ELR (cell line): ENCODE data around the gene BIRC6.
"Not testable (repeated sequence)": the region's sequence is repeated elsewhere in the genome, so short reads cannot be mapped to it uniquely, and the experiment has no call there.

Experiments used
- DNase-seq: peaks from one replicate; pipeline ENCODE4 v3.0.0-alpha.2; 2015; ENCODE audit warnings: low read depth

The BIRC6 gene

DNA sequence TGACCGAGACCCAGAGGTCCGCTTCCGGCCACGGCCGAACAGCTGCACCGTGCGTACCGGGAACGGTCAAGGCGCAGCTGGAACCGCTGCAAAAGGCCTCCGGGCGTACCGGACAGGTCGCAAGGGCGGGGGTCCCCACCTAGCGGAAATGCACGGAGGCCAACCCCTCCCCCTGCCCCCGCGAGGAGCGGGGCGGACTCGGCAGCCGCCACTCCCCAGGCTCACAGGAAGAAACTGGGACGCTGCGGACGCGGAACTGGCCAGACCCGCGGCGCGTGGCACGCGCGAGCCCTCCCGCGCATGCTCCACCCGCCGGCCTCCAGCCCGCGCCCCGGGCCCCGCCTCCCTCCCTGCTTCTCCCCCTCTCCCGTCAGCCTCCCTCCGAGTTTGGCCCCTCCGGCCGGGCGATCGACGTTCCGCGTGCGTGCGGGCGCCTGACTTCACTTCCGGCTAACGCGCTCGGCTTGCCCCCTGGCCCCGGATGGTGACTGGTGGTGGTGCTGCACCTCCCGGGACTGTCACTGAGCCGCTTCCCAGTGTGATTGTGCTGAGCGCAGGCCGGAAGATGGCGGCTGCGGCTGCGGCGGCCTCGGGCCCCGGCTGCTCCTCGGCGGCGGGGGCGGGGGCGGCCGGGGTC lies at the start of gene BIRC6:
TSS of gene BIRC6 (plus strand) at position 343 of the 637 bp plus-strand sequence. CDS start at position 482, 139 bp downstream.
- DNase-seq: peak; percentile 97

DNA sequence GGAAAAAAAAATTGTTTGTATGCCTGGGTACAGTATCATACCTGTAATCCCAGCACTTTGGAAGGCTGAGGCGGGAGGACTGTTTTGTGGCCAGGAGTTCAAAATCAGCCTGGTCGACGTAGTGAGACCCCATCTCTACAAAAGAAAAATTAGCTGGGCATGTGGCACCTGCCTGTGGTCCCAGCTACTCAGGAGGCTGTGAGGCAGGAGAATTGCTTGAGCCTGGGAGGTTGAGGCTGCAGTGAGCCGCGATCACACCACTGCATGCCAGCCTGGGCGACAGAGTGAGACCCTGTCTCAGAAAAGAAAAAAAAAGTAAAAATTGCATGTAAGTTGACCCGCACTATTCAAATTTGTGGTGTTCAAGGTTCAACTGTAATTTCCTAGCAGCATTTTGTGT lies 46.2 kb upstream of the BIRC6 start:
- no peak for DNase-seq

DNA sequence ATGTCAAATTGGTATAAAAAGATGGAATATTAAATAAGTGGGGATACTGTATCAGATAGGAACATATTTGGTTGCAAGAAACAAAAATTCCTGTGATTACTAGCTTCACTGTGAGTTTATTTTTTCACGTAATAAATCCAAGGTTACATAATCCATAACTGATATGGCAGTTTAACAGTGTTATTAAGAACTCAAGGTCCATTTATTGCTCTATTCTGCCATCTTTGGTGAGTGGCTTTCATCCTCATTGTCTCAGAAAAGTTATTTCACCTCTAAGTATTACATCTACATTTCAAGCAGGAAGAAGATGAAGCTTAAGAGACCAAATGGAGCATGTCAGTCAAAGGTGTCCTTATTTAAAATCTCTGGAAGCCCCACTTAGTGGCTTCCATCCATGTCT lies 41.9 kb upstream of the BIRC6 start:
- no peak for DNase-seq

DNA sequence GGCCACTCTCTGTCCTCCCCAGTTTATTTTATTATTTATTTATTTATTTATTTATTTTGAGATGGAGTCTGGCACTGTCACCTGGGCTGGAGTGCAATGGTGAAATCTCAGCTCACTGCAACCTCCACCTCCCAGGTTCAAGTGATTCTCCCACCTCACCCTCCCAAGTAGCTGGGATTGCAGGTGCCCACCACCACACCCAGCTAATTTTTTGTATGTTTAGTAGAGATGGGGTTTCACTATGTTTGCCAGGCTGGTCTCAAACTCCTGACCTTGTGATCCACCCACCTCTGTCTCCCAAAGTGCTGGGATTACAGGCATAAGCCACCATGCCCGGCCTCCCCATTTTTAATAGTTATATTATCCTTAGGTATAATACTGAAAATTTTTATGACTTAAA lies 28.1 kb upstream of the BIRC6 start:
- not testable (repeated sequence) for DNase-seq

- not testable (repeated sequence) for DNase-seq
Measured at GRCh38 chr2:32329180-32329980, 27.4 kb upstream of the BIRC6 start.

DNA sequence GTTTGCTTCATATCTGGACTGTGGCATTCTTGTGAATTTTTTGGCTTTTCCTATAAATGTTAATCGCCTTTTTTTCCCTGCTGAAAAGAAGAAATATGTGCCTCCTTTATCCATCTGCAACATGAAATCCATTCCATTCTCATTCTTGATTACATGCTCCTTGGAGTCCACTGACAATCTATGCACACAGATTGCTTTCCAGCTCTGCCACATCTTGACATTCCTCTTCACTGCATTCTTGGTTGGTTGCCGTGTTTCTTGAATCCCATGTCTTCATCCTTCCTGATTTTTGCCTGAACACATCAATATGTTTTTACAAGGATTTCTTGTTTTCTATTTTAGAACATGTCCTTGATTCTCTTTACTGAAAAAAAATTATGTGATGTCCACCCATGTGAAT lies 26.7 kb upstream of the BIRC6 start:
- DNase-seq: no peak

DNA sequence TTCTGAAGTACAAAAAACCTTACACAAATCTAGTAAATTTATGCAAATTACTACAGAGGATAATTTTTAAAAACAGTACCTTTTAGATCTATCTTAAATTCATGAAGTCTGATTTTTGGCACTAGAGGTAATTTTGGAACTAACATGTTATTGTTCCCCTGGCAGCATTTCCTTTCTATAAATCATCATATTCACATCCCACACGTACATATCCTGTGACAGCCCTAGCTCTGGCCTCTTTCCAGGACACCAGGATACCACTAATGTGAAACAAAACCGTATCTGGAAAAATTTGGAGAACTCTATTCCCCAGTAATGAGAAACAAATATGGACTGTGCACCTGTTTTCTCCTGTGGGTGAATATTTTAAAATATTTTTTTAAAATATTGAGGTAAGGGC lies 14.0 kb upstream of the BIRC6 start:
- no peak for DNase-seq

DNA sequence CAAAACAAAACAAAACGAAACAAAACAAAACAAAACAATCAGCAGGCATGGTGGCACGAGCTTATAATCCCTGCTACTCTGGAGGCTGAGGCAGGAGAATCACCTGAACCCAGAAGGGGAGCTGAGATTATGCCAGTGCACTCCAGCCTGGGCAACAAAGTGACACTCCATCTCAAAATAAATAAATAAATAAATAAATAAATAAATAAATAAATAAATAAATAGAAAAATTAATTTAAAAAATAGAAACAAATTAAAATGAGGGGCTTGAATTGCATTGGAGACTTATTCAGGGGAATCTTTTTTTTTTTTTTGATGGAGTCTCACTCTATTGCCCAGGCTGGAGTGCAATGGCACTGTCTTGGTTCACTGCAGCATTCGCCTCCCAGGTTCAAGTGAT lies 6.0 kb upstream of the BIRC6 start:
- not testable (repeated sequence) for DNase-seq

DNA sequence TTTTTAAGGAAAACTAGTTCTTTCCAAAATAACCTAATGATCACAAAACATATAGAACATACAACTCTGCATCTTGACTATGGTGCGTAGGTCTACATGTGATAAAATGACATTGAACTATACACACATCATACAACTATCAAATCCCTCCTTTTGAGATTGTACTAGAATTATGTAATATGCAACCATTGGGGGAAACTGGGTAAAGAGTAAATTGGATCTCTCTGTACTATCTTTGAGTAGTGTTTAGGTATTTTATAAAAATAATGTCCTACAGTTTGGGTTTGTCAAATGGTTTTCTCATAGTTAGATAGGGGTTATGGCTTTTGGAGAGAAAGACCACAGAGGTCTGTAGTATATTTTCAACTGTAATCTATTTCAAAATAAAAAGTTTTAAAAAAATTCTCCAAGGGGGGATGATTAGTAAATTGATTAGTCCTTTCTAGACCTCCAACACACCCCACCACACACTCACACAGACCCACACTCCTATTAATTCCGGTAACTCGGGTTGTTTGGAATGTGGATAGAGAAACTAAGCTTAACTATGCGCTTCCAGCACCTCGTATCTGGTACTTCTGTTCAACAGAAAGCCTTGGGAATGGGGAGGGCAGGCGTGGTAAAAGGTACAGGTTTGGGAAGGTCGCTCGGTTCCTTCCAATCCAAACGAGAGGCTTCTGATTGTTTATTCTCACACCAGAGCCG lies 695 bp upstream of the BIRC6 start:
- no peak for DNase-seq

- peak; percentile 56 for DNase-seq
Measured at GRCh38 chr2:32357318-32358110, 691 bp downstream of the BIRC6 start.

DNA sequence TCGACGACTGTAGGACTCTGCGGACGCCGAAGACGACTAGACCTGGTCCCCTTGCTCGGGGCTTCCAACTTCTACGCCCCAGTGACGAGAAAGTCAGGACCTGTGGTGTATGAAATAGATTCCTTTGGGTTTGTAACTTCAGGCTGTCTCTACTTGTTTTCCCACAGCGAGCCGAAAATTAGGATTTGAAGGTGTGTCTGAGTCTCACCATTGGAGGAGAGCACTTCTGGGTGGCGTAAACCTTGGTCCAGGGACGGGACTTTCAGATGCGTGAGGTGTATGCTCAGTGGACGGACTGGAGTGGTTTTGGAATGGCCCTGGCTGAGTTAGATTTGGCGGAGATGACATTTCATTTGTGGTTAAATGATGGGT lies 1.3 kb downstream of the BIRC6 start:
- DNase-seq: peak; percentile 28

DNA sequence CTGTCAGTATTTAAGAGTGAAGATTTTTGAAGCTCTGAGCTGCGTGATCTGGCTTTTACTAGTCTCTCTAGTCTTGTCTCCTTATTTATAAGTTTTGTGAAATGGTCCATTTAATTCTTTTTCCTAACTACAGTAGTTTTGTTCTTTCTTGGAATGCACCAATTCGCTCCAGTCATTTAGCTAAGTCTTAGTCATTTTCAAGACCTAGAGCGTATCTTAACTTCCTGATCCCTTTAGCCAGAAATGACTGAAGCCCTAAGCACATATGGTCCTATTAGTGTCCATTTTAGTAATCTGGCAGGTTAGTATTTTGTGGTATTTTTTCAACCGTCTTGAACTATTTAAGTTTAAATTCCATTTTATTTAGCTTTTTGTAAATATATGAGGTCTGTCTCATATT lies 3.6 kb downstream of the BIRC6 start:
- DNase-seq: peak; percentile 46

DNA sequence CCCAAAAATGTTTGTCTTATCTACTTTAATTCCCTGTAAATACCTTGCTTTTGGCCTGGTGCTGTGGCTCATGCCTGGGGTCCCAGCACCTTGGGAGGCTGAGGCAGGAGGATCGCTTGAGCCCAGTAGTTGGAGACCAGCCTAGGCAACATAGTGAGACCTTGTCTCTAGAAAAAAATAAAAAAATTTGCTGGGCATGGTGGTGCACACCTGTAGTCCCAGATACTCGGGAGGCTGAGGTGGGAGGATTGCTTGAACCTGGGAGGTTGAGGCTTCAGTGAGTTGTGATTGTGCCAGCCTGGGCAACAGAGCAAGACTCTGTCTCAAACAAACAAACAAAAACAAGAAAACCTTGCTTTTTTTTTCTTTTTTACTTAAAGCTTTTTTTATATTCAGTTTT lies 6.2 kb downstream of the BIRC6 start:
- DNase-seq: not testable (repeated sequence)

GRCh38 chr2:32363597-32363996 lies 6.8 kb downstream of the BIRC6 start:
- DNase-seq: no peak

- DNase-seq: not testable (repeated sequence)
Measured at GRCh38 chr2:32364290-32364689, 7.5 kb downstream of the BIRC6 start.

DNA sequence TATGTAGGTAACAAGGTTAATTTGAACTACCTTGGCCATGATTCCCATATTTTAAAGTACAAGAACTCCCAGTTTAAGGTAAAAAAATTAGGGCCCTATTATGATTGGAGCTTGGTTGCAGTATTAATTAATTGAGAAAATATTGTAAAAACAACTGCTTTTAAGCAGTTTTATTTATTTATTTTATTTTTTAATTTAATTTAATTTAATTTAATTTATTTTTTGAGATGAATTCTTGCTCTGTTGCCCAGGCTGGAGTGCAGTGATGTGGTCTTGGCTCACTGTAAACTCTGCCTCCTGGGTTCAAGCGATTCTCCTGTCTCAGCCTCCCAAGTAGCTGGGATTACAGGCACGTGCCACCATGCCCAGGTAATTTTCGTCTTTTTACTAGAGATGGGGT lies 8.9 kb downstream of the BIRC6 start:
- not testable (repeated sequence) for DNase-seq

GRCh38 chr2:32366595-32366994 lies 9.8 kb downstream of the BIRC6 start:
- DNase-seq: no peak

- DNase-seq: no peak
Measured at GRCh38 chr2:32369222-32369621, 12.4 kb downstream of the BIRC6 start.

DNA sequence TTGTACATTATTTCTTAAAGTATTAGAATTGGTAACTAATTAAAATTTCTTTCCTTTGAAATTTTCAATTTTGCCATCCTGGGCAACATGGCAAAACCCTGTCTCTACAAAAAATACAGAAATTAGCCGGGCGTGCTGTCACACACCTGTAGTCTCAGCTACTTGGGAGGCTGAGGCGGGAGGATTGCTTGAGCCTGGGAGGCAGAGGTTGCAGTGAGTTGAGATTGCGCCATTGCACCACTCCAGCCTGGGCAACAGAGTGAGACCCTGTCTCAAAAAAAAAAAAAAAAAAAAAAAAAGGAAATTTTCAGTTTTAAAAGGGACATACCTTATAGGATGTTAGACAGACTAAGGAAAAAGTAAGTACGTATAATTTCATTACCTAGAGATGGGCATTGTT lies 14.1 kb downstream of the BIRC6 start:
- not testable (repeated sequence) for DNase-seq

GRCh38 chr2:32372519-32373182 lies 15.8 kb downstream of the BIRC6 start:
- DNase-seq: no peak

- no peak for DNase-seq
Measured at GRCh38 chr2:32375228-32375892, 18.5 kb downstream of the BIRC6 start.
